HCT116 (cell line): ENCODE results near the gene CTTNBP2. TPM values are rescaled to one million over a fixed set of nuclear protein-coding genes. Genes with fewer than 3 reads are reported as not detected.

Source experiments
- ATAC-seq: fragments of 200-7000 bp; cut with Tn5 transposase; 2 replicates; pipeline ENCODE4 v1.9.1; 2020; ENCODE audit warnings: mild to moderate bottlenecking, moderate library complexity
- BruUV-seq: library from RNA; stranded (reverse); fragments of 400-500 nt; replicated peaks from 2 replicates; lab custom pipeline; 2021; lab: Mats Ljungman, UMichigan
- CTCF ChIA-PET: fragments of 300-600 bp; sonication (Branson Sonifier 250); formaldehyde crosslinking; loops from one replicate; lab custom pipeline; 2021; ENCODE audit warnings: antibody characterized with exemption; lab: Charles Lee
- POLR2A ChIA-PET: fragments of 300-600, 350-600 bp; sonication (Branson Sonifier 250); formaldehyde crosslinking; loops from one replicate; lab custom pipeline; 2021; ENCODE audit warnings: antibody characterized with exemption; lab: Charles Lee
- RAD21 ChIA-PET, 2 experiments: fragments of 300-600 bp; sonication (Branson Sonifier 250); formaldehyde crosslinking; loops; one replicate each; lab custom pipeline; 2023; ENCODE audit warnings: low total read pairs in 2 of 2; ENCODE audit not compliant: uncharacterized antibody in 2 of 2, unreplicated experiment in 2 of 2, low non-redundant PET in 1 of 2; lab: Charles Lee
- DNase-seq: peaks from one replicate; pipeline ENCODE4 v3.0.0-alpha.2; 2010; ENCODE audit warnings: low read depth, low spot score
- H2AFZ ChIP-seq: fragments of 200-600 bp; shearing (Covaris generic), sonication (generic); 2 replicates; pipeline ENCODE4 v1.6.1; 2017; ENCODE audit warnings: low read depth, mixed run types, mixed read lengths, antibody characterized with exemption, low read length; ENCODE audit not compliant: poor library complexity, severe bottlenecking
- H3K27ac ChIP-seq: 2 replicates; pipeline ENCODE4 v1.5.1; 2012; ENCODE audit warnings: low read depth, low read length
- H3K27me3 ChIP-seq: fragments of 200-600 bp; sonication (generic); 2 replicates; pipeline ENCODE4 v1.6.1; 2016; ENCODE audit warnings: mixed run types, low read length, mixed read lengths; ENCODE audit not compliant: insufficient read depth
- H3K36me3 ChIP-seq, 2 experiments: fragments of 200-500 bp in 1 of 2; fragments of 200-600 bp in 1 of 2; sonication (Bioruptor generic) in 1 of 2; sonication (generic) in 1 of 2; 2 replicates each; pipeline versions ENCODE4 v1.5.1 to v1.6.1; 2014 to 2016; ENCODE audit warnings: low read length in 2 of 2, inconsistent platforms in 1 of 2, mixed read lengths in 1 of 2, mixed run types in 1 of 2; ENCODE audit not compliant: insufficient read depth in 2 of 2, control insufficient read depth in 1 of 2
- H3K4me1 ChIP-seq, 2 experiments: fragments of 200-600 bp in 1 of 2; sonication (generic) in 1 of 2; 2 replicates each; pipeline versions ENCODE4 v1.5.1 to v1.6.1; 2012 to 2017; ENCODE audit warnings: low read length in 2 of 2, inconsistent platforms in 1 of 2, mild to moderate bottlenecking in 1 of 2, mixed read lengths in 1 of 2, mixed run types in 1 of 2, moderate library complexity in 1 of 2; ENCODE audit not compliant: insufficient read depth in 2 of 2, control insufficient read depth in 1 of 2
- H3K4me2 ChIP-seq: fragments of 200-600 bp; sonication (generic); 2 replicates; pipeline ENCODE4 v1.6.1; 2017; ENCODE audit warnings: mixed run types, low read length, mixed read lengths
- H3K4me3 ChIP-seq, 2 experiments: fragments of 200-600 bp in 1 of 2; sonication (generic) in 1 of 2; replicated peaks in 1 of 2; 2 replicates each; pipeline ENCODE4 v1.5.1; 2011 to 2016; ENCODE audit warnings: low read length in 2 of 2, control low read depth in 1 of 2, low read depth in 1 of 2, mild to moderate bottlenecking in 1 of 2, mixed read lengths in 1 of 2, mixed run types in 1 of 2
- H3K79me2 ChIP-seq: fragments of 200-600 bp; sonication (generic); 2 replicates; pipeline ENCODE4 v1.6.1; 2017; ENCODE audit warnings: mild to moderate bottlenecking, mixed run types, low read length, moderate library complexity, mixed read lengths; ENCODE audit not compliant: insufficient read depth
- H3K9ac ChIP-seq: fragments of 200-600 bp; sonication (generic); 2 replicates; pipeline ENCODE4 v1.6.1; 2016; ENCODE audit warnings: low read length, mixed read lengths
- H3K9me2 ChIP-seq: fragments of 200-600 bp; sonication (generic), shearing (Covaris generic); 2 replicates; pipeline ENCODE4 v1.6.1; 2017; ENCODE audit warnings: mixed run types, mild to moderate bottlenecking, moderate library complexity; ENCODE audit not compliant: insufficient read depth
- H3K9me3 ChIP-seq, 2 experiments: fragments of 200-500 bp in 1 of 2; fragments of 200-600 bp in 1 of 2; sonication (Bioruptor generic) in 1 of 2; sonication (generic) in 1 of 2; 2 replicates each; pipeline ENCODE4 v1.6.1; 2014 to 2017; ENCODE audit warnings: low read length in 2 of 2, mixed read lengths in 2 of 2, inconsistent platforms in 1 of 2, low read depth in 1 of 2, mild to moderate bottlenecking in 1 of 2, mixed run types in 1 of 2, moderate library complexity in 1 of 2; ENCODE audit not compliant: control insufficient read depth in 1 of 2, insufficient read depth in 1 of 2
- H4K20me1 ChIP-seq: fragments of 200-600 bp; sonication (generic), shearing (Covaris generic); 2 replicates; pipeline ENCODE4 v1.6.1; 2017; ENCODE audit warnings: mixed run types, mild to moderate bottlenecking, moderate library complexity; ENCODE audit not compliant: insufficient read depth
- ATF3 ChIP-seq: IDR thresholded peaks from 2 replicates; pipeline ENCODE4 v1.6.1; 2012
- CBX3 ChIP-seq: IDR thresholded peaks from 2 replicates; pipeline ENCODE4 v1.6.1; 2012; ENCODE audit warnings: low read depth
- ELF1 ChIP-seq: IDR thresholded peaks from 2 replicates; pipeline ENCODE4 v1.6.1; 2012; ENCODE audit warnings: low read depth, borderline replicate concordance
- EZH2 ChIP-seq: fragments of 200-600 bp; sonication (generic); IDR thresholded peaks from 2 replicates; pipeline ENCODE4 v1.6.1; 2017; ENCODE audit warnings: antibody characterized with exemption, mixed run types
- EZH2phosphoT487 ChIP-seq: fragments of 200-600 bp; IDR thresholded peaks from 2 replicates; pipeline ENCODE4 v1.6.1; 2018; ENCODE audit warnings: antibody characterized with exemption, borderline replicate concordance
- FOSL1 ChIP-seq: IDR thresholded peaks from 2 replicates; pipeline ENCODE4 v1.6.1; 2012; ENCODE audit warnings: low read depth
- JUND ChIP-seq: IDR thresholded peaks from 2 replicates; pipeline ENCODE4 v1.6.1; 2012
- POLR2AphosphoS5 ChIP-seq: IDR thresholded peaks from 2 replicates; pipeline ENCODE4 v1.6.1; 2011; ENCODE audit warnings: mild to moderate bottlenecking, low read depth, low read length, moderate library complexity
- SP1 ChIP-seq: IDR thresholded peaks from 2 replicates; pipeline ENCODE4 v1.6.1; 2012; ENCODE audit warnings: low read depth
- SRF ChIP-seq: IDR thresholded peaks from 2 replicates; pipeline ENCODE4 v1.6.1; 2012; ENCODE audit warnings: low read depth
- intact Hi-C: fragments of 100-400 bp; cut with micrococcal nuclease; formaldehyde crosslinking; loops from 2 replicates; pipeline ENCODE4 v1.10.0; 2022
- total RNA-seq: library from RNA; stranded (reverse); gene quantifications from one replicate; pipeline ENCODE4 v1.2.1, GENCODE V29; 2021; ENCODE audit not compliant: unreplicated experiment

Gene CTTNBP2
- total RNA-seq, 1 experiment from 2014 or later = 5.4 TPM

DNA sequence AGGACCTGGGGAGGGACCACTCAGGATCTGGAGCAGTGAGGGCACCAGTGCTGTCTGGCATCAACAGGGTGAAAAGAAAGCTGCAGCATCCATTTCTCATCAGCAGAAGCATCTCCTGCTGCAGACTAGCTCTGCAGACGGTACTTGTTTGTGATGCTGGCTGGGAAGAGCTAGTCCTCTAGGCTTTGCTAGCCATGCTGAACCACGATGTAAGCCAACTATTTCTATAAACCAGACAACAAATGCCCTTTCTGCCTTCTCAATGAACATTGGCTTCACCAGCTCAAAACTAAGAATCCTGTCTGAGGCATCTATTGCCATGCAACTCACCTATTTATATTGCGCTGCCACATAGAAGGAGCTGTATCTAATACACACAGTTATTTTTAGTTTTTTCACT lies 65.6 kb downstream of the CTTNBP2 start:
- TF ChIP-seq POLR2AphosphoS5 = no peak
- DNase-seq (no peak), ATAC-seq (no peak)
- Histone ChIP-seq H3K4me2 (no peak overlapping the region), H3K79me2 (no peaks in the 10 kb centered on the region), H4K20me1 (no peaks in the 10 kb centered on the region), H3K27ac (no peak overlapping the region), H3K4me1 (no peaks in the 10 kb centered on the region), H3K9me3 (no peaks in the 10 kb centered on the region), H3K9me2 (no peaks in the 10 kb centered on the region), H3K9ac (no peak overlapping the region), H3K4me3 (no peak overlapping the region), H2AFZ (no peak overlapping the region), H3K27me3 (no peaks in the 10 kb centered on the region), H3K36me3 (no peaks in the 10 kb centered on the region)
- intact Hi-C loops = no loop called here
- ChIA-PET POLR2A (no interaction called here), CTCF (no interaction called here), RAD21 (no interaction called here)
- no TSS peak for BruUV-seq

GRCh38 chr7:117806011-117806410 lies 67.2 kb downstream of the CTTNBP2 start:
- H3K4me2 ChIP-seq = no peak overlapping the region
- no peaks in the 10 kb centered on the region for H3K9me3 ChIP-seq
- H3K27ac ChIP-seq = no peak overlapping the region
- DNase-seq (no peak), ATAC-seq (no peak)
- RAD21 ChIA-PET = no interaction called here
- H3K27me3 ChIP-seq = no peaks in the 10 kb centered on the region
- POLR2A ChIA-PET = no interaction called here
- H3K9ac ChIP-seq = no peak overlapping the region
- H2AFZ ChIP-seq = no peak overlapping the region
- CTCF ChIA-PET = no interaction called here
- H3K4me3 ChIP-seq = no peak overlapping the region
- H3K79me2 ChIP-seq = no peaks in the 10 kb centered on the region
- intact Hi-C loops = no loop called here
- H4K20me1 ChIP-seq = no peaks in the 10 kb centered on the region
- TF ChIP-seq EZH2 (no peak), ELF1 (no peak), EZH2phosphoT487 (no peak), CBX3 (no peak), FOSL1 (no peak), JUND (no peak), ATF3 (no peak), POLR2AphosphoS5 (no peak), SRF (no peak), SP1 (no peak)
- TF ChIP-seq, all 23 proteins: peak for 0
- Histone ChIP-seq H3K9me2 (no peaks in the 10 kb centered on the region), H3K36me3 (no peaks in the 10 kb centered on the region), H3K4me1 (no peaks in the 10 kb centered on the region)
- no TSS peak for BruUV-seq
